ENCODE measurements around the gene TLE5. TPM values are rescaled to one million over a fixed set of nuclear protein-coding genes. Genes with fewer than 3 reads are reported as not detected.

The TLE5 gene
- total RNA-seq, 1 donor from 2014 or later, result 413 TPM

DNA sequence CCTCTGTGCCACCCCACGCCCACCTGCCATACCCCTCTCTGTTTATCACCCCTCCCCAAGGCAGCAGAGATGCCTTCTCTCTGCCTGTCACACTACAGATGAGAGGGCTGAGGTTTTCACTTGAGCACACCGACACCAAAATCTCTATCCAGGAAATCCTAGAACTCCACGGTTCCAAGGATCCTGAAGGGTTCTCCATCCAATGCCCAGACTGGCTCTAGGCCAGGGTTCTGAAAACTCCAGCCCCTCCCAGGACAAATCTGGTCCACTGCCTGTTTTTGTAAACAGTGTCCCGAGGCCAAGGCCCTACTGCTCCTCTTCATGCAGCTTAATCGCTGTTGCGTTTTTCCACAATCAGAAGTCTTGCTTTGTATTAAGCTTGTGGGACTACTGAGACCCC is 53.3 kb downstream of the TLE5 start:
- Histone ChIP-seq H3K36me3 (peaks cover 73% of the 10 kb centered on the region), H3K27me3 (ENCODE audit: low read depth) (no peaks in the 10 kb centered on the region), H3K4me1 (no peaks in the 10 kb centered on the region), H3K9me3 (no peaks in the 10 kb centered on the region), H3K27ac (no peak overlapping the region), H3K4me3 (no peak overlapping the region)
- no peak for ATAC-seq
- TF ChIP-seq, protein P1, sequence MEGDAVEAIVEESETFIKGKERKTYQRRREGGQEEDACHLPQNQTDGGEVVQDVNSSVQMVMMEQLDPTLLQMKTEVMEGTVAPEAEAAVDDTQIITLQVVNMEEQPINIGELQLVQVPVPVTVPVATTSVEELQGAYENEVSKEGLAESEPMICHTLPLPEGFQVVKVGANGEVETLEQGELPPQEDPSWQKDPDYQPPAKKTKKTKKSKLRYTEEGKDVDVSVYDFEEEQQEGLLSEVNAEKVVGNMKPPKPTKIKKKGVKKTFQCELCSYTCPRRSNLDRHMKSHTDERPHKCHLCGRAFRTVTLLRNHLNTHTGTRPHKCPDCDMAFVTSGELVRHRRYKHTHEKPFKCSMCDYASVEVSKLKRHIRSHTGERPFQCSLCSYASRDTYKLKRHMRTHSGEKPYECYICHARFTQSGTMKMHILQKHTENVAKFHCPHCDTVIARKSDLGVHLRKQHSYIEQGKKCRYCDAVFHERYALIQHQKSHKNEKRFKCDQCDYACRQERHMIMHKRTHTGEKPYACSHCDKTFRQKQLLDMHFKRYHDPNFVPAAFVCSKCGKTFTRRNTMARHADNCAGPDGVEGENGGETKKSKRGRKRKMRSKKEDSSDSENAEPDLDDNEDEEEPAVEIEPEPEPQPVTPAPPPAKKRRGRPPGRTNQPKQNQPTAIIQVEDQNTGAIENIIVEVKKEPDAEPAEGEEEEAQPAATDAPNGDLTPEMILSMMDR (IDR thresholded peaks at IDR 0.05), result no peak
- intact Hi-C loops (cut with DNase I), result no loop called here
- DNase-seq, result no peak

DNA sequence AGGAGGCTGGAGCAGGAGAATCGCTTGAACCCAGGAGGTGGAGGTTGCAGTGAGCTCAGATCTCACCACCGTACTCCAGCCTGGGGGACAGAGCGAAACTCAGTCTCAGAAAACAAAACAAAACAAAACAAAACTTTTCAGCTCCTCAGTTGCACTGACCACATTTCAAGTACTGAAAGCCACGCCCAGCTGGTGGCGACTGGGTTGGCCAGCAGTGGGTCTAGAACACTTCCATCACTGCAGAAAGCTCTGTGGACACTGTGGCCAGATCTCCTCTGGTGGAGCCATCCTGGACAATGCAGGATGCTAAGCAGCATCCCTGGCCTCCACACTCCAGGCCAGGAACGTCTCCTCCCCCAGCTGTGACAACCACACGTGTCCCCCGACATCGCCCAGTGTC is 54.3 kb downstream of the TLE5 start:
- ATAC-seq, result no peak
- no peaks in the 10 kb centered on the region for H3K9me3 ChIP-seq
- TF ChIP-seq, protein P1 (IDR thresholded peaks at IDR 0.05), result no peak
- no peaks in the 10 kb centered on the region for H3K4me1 ChIP-seq
- H3K36me3 ChIP-seq, result peaks cover 67% of the 10 kb centered on the region
- no peaks in the 10 kb centered on the region for H3K27me3 ChIP-seq (ENCODE audit: low read depth)
- DNase-seq, result no peak
- H3K27ac ChIP-seq, result no peak overlapping the region
- intact Hi-C loops (cut with DNase I), result no loop called here
- H3K4me3 ChIP-seq, result no peak overlapping the region

DNA sequence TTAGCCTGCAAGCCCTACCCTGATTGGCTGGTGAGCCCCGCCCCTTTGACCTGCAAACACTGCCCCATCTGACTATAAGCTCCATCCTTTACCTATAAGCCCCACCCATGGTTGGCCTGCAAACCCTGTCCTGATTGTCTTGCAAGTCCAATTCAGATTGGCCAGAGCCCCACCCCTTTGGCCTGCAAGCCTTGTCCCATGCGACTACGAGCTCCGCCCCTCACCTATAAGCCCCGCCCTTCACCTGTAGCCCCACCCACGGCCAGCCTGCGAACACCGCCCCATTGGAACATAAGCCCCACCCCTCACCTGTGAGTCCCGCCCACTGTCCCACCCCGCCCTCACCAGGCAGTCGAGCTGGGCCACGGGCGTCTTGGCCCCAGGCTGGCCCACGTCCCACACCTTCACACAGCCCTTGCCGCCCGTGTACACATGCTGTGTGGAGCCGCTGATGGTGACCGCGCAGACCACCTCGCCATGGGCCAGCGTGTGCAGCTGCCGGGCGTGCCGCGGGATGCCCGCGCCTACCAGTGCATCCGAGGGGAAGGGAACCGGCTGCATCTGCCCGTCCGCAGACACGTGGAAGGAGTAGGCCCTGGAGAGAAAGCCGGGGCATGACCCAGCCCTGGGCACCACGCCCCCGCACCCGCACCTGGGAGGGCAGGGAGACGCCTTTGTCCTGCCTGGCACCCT is 56.1 kb downstream of the TLE5 start:
- peaks cover 70% of the 10 kb centered on the region for H3K36me3 ChIP-seq
- ATAC-seq, result peak; percentile 48 to 53

DNA sequence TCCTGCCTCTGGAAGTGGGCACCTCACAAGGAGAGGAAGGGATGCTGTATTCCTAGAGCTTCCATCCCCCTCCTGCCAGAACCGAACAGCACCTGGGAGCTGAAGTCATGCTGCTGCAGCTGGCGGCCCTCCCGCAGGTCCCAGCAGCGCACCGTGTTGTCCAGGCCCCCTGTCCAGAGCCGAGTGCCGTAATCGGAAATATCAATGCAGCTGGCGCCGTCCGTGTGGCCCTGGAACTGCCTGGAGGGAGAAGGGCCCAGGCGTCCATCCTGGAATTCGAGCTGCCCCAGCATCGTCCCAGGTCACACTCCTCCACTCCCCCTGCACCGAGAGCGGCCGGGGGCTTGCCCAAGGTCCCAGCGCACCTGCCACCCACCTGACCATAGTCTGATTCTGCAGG is 57.0 kb downstream of the TLE5 start:
- no peak for ATAC-seq
- intact Hi-C loops (cut with DNase I), result no loop called here
- TF ChIP-seq, protein P1 (IDR thresholded peaks at IDR 0.05), result no peak
- Histone ChIP-seq H3K4me3 (no peak overlapping the region), H3K9me3 (no peaks in the 10 kb centered on the region), H3K27ac (no peak overlapping the region), H3K4me1 (no peaks in the 10 kb centered on the region), H3K27me3 (ENCODE audit: low read depth) (no peaks in the 10 kb centered on the region), H3K36me3 (peaks cover 69% of the 10 kb centered on the region)
- DNase-seq, result no peak

More for the DNA sequence above, 56.1 kb downstream of the TLE5 start:
- no peaks in the 10 kb centered on the region for H3K4me1 ChIP-seq
- TF ChIP-seq, protein P1 (IDR thresholded peaks at IDR 0.05), result no peak
- intact Hi-C loops (cut with DNase I), result no loop called here
- H3K27ac ChIP-seq, result no peak overlapping the region
- H3K4me3 ChIP-seq, result no peak overlapping the region
- no peak for DNase-seq
- H3K27me3 ChIP-seq (ENCODE audit: low read depth), result no peaks in the 10 kb centered on the region
- no peaks in the 10 kb centered on the region for H3K9me3 ChIP-seq

DNA sequence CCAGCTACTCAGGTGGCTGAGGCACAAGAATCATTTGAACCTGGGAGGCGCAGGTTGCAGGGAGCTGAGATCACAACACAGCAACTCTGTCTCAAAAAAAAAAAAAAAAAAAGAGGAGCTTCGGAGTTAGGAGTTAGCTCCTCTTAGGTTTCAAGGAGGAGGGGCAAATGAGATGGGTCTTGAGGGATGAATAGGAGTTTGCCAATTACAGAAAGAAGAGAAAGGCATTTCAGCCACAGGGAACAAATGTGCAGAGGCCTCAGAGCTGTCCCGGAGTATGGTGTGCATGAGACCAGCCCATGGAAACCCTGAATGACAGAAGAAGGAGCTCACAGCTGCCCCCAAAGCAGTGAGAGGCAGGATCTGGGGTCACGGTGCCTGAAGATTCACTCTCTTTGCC is 57.8 kb downstream of the TLE5 start:
- Histone ChIP-seq H3K9me3 (no peaks in the 10 kb centered on the region), H3K27ac (no peak overlapping the region), H3K4me1 (no peaks in the 10 kb centered on the region), H3K4me3 (no peak overlapping the region), H3K27me3 (ENCODE audit: low read depth) (no peaks in the 10 kb centered on the region), H3K36me3 (peaks cover 63% of the 10 kb centered on the region)
- intact Hi-C loops (cut with DNase I), result no loop called here
- ATAC-seq (no peak), DNase-seq (no peak)
- TF ChIP-seq, protein P1 (IDR thresholded peaks at IDR 0.05), result no peak
